HG02885 (cell line): ENCODE data around the gene LRRC4C.
A peak's percentile ranks its signal among the peaks of the same experiment; 100 is the strongest.

Source experiments
- ATAC-seq: cut with Tn5 transposase; IDR thresholded peaks from one replicate; pipeline ENCODE4 v1.9.1; 2021; ENCODE audit warnings: mild to moderate bottlenecking; ENCODE audit not compliant: unreplicated experiment, poor library complexity

LRRC4C gene

DNA sequence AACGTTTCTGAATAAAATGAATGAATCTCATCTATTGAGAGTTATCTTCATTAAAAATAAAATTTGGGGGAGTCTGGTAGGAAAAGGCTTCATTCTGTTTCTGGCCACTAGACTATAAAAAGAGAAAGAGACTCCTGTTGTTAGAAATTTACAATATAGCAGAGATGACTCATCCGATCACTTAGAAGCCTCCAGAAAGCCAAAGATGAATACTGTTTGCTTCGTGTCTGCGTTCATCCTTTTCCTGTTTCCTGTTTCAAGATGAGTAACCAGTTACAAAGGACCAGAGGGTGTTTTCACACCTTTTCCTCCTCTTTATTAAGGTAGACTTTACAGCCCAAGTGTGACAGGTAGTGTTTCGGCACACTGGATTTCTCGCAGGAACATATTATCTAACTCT, 1120.7 kb downstream of the LRRC4C start:
- no peak for ATAC-seq

DNA sequence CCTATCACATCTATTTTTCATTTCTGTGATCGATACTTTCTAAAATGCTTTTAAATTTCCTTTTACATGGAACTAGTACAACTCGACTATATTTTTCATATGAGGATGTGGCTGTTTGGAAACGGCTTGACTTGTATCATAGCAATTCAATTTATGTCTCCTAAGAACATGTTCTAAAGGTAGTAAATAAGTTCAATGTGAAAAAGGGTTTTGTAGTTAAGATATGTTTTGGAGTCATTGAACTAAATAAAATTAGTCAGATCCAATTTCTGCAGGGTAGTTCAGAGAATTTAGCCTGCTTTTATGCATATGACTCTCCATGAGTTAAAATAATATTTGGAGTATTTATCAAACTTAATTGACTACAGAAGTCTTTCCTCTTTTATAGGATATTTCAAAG, 1121.4 kb downstream of the LRRC4C start:
- no peak for ATAC-seq

DNA sequence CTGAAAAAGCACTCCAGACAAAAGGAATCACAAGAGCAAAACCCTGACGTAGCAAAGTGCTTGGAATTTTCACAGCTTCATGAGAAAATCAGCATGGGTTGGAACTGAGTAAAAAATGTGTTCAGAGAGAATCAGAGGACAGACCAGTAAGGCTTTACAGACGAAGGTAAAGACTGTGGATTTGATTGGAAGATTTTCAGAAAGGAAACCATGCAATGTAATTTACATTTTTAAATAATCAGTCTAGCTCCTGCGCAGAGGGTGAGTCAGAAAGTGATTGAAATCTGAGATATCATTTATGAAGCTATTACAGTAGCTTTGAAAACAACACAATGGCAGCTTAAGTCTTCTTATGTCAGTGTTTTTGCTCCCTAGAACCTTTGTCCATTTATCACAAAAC, 1122.3 kb downstream of the LRRC4C start:
- ATAC-seq: no peak

DNA sequence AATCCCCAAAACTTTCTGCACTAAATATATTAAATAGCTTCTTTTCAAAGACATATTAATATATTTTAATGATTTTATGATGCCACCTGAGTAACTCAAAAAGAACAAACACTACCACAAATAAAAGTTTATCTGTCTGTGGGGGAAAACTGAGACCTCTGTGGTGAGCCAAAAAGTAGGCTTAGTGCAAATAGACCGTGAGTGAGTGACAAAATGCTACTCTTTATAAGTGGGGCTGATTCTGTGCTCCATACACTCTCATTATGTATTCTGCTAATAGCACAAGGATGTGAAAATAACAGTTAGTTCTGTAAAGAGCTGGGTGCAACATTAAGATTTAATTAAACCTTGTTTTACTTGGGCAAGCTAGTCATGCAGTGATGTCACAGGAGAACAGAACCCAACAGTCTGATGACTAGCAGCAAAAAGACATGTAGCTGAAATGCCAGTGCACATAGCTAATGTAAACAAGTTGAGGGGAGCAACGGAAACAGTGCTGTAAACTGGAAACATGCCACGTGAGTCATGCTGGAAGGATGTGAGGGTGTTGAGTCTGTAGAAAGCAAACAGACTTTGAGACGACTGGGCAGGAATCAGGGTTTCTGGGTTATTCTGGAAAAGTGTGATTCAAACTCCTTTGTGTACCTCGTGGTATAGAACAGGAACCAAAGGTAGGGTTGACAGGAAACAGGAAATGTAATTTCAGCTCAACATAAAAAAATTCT, 1130.4 kb downstream of the LRRC4C start:
- ATAC-seq: no peak

DNA sequence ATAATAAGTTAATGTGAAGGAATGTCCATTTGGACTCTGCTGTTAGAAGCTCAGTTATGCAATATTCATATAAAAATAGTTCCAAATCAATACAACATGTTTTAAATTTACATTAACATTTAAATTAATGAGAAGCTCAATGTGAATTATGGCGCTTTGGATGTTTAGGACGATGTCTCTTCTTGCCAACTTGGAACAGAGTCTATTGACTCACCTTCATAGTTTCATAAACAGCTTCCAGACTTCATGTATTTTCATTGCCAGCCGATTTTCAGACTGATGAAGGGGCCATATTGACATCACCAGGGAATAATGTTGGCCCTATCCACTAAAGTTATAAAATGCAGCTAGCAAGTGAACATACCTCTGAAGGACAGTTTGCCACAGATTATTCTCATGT, 1136.2 kb downstream of the LRRC4C start:
- no peak for ATAC-seq

DNA sequence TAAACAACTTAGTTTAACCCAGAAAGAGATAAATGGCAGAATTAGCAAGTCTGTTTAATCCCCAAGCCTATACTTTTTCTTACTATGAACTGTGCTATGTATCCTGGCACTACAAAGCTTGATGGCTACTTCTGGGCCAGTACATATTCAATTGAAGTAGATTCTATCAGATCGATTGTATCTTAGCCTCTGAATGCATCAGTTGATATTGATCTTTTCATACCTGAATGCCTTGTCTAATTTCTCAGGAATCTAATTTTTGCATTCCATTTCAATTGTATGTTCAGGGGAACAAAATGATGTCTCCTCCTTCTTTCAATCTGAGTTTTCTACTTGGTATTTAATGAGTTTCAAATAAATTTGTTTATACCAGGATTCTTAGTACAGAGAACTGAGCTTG, 1137.9 kb downstream of the LRRC4C start:
- no peak for ATAC-seq

DNA sequence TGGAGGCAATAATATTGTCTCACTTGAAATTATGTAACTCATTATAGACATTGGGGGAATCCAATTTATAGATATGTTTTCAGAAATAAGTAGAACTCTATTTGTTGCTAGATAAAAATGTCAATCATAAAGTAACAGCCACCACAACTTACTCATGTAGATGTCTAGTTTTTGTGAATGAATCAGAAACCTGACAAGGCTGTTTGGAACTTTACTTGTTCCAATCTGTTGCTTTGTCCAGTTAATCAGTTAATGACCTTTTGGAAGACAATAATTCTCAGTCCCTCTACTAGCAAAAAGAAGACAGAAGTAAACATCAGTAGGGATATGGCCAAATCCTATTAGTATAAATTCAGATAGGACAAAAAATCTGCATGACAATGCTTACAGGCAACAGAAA, 1143.3 kb downstream of the LRRC4C start:
- no peak for ATAC-seq

DNA sequence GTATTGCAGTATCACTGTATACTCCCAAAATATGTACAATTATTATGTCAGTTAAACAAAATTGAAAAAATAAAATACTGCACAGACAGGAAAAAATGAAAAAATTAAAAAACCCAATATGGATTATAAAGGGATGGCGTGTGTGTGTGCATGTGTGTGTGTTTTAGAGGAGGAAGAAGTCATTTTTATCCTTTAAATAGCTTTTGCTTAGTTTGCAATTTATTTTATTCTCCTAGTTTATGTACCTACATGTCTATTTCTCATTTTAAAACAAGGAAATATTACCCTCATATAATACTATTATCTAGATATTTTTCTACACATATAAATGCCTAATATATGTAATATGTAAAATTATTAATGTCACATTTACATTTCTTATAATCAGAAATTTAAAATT, 1144.3 kb downstream of the LRRC4C start:
- ATAC-seq: no peak

DNA sequence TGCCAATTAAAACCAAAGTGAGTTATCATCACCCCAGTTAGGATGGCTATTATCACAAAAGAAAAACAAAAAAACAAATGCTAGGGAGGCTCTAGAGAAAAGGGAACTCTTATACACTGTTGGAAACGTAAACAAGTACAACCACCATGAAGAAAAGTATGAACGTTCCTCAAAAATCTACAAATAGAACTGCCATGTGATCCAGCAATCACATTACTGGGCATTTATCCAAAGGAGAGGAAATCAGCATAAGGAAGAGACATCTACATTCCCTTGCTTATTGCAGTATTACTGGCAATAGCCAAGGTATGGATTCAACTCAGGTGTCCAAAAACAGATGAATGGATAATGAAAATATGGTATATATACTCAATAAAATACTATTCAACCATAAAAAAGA, 1145.1 kb downstream of the LRRC4C start:
- ATAC-seq: no peak

DNA sequence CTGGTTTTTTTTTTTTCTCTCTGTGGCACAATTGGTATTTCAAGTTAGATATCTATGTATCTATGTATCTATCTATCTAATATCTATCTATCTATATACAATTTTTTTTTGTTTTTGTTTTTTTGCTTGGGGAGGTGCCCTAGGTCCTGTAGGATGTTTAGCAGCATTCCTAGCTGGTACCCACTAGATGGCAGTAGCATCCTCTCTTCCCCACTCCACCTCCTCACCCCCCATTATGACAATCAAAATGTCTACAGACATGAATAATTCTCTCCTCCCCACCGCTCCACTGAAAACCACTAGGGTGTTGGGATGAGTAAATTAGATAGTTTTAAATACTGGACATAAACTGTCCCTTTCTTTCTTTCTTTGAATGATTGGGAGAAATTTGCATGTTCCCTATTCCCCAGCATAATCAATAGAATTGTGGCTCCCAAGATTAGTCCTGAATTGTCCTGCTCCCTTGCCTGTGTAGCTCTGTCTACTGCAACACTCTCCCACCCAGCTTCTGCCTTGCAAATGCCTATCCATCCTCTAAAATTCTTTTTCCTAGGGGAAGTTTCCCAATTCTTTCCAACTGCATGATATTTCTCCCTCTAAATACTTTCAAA, 1152.4 kb downstream of the LRRC4C start:
- ATAC-seq: peak; percentile 89

DNA sequence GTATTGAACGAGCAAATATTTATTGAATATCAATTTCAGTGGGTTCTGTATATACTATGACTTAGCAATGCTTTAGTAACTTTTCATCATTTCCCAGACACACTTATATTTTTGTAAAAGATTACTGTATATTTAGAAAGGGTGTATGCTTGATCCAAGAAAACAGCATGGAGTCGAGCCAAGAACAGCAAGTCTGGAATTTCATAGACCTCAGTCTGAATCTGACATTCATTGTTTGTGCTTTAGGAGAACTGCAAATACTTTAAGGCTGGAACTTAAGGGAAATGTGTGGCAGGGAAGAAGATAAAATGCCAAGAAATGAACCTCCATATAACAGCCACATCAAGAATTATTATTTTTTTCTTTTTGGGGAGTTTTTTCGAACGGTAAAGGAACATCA, 1156.8 kb downstream of the LRRC4C start:
- no peak for ATAC-seq

DNA sequence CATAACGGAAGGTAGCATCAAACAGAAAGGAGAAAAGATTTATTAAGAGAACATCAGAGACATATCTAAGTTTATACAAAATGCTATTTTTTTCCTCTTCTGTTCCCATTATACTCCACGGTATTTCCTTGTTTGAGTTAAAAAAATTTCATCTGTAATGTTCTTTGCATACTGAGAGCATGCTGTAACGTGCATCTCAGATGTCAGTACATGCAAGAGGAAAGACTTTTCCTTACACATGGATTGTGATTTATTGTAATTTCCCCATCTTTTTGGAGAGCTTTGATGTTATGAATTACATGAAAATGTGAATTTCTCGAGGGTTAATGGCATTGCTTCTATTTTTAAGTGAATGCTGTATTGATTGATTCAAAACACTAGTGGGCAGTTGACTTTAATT, 1164.0 kb downstream of the LRRC4C start:
- no peak for ATAC-seq

DNA sequence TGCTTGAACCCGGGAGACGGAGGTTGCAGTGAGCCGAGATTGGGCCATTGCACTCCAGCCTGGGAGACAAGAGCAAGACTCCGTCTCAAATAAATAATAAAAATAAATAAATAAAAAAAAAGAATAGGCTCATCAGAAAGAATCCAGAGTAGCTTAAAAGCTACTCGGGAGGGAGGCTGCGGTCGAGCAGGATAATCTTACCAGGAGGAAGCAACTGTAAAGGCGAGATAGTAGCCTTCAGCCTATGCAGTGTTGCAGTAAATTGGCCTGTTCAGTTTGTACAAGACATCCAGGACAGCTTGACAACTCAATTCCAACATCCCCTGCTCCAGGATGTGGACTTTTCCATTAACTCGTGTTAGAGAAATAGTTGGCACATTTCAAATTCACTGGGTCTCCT, 1164.7 kb downstream of the LRRC4C start:
- ATAC-seq: no peak

DNA sequence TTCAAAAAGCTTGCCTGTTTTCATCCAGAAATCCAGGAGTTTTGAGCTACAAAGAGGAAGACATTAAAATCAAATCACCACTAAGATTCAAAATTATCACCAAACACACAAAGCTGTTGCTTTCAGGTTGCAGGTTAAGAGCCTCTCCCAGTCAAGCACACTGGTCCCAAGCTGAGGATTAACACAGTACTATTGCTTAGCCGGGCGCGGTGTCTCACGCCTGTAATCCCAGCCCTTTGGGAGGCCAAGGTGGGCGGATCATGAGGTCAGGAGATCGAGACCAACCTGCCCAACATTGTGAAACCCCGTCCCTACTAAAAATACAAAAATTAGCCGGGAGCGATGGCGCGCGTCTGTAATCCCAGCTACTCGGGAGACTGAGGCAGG, 1165.1 kb downstream of the LRRC4C start:
- ATAC-seq: peak; percentile 26

DNA sequence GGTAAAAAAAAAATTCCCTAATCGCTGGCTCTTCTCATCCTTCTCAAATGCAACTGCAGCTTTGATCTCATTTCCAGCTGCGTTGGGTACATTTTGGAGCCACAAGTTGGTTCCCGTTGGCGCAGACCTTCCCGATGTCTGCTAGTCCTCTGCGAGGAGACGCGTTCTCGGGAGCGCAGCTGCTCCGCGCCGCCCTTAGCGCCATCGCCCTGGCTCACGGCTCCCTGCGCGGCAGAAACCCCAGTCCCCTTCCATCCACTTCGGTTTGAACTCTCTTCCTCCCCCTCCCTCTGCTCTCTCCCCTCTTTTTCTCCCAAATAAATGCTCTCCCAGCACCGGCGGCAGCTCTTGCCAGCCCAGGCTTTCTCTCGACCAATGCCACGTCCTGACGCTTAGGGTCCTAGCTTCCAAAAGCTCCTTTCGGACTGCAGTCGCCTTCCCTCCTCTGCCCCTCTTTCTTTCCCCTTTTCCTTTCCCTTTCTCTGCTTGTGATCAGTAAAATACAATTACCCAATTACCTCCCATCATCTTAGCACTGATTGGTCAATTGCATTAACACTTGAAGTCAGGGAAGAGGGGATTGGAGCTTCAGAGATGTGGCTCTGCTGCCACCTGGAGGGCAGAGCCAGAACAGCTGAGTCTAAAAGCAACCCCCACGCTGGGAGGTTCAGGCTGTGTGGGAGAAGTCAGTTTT, 1165.7 kb downstream of the LRRC4C start:
- peak; percentile 97 for ATAC-seq

DNA sequence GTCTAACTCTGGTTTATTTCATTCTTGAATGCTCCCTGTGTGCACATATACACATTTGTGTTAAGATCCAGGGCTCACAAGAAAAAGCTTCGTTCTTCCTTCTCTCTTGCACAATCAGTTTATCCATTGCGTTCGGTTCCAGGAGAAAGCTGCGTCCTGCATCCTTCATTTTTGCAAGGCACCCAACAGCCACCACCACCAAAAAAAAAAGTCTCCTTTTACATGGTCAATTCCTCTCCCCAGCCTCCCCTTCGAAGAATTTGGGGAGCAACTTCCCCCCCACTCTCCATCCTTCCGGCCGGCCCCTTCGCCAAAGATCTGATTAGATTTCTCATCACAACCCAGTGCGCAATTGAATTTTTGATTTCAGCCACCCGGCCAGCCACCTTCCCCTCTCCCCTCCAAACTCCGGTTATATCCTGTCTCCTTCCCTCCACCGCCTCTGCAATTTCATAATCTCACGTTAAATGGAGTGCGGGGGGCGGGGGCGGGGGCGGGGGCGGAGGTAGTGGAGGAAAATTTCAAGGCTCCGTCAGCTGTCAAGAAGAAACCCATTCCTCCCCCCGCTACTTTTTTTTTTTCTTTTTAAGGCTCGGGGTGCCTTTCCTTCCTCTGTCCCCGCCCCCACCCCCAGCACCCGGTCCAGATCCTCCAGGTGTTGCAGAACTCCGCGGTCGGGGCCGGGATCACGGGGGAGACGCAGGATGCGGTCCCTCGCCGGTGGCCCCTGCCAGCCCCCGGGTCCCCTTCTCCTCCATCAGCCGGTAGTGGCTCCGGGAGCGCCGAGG, 1166.5 kb downstream of the LRRC4C start:
- no peak for ATAC-seq

DNA sequence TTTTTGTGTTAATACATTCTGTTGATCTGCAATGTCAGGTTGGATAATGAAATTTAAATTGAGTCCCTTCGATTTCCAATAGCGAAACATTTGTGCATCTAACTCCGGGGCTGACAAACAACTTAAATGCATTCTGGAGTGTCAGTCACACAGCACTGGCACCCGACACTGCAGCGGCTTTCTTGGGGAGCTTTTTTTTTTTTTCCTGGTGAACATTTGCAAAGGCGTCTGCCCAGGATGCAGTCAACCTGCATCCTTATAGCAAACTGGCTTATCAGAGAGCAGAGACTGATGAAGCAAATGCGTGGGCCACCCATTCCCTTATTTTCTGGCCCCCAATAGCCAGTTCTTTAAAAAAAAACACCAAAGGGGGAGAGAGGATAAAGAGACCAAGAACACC, 1167.7 kb downstream of the LRRC4C start:
- ATAC-seq: no peak

DNA sequence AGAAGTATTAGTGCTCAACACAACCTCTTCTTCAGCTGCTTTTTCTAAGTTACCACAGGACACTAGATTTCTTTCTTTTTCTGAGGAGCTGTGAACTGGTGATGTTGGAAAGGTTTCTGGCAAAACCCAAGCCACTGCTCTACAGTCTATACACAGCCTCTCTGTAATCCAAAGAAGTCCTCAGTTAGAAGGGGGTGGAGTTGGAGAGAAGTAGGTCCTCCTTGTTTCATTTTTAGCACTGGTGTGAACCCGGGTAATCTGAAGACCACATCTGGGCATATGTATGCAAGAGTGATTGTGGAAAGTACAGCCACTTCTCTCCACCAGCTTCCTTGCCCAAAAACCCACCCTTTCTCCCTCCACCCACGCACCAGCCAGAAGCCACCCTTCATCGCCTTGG, 1168.1 kb downstream of the LRRC4C start:
- ATAC-seq: no peak

DNA sequence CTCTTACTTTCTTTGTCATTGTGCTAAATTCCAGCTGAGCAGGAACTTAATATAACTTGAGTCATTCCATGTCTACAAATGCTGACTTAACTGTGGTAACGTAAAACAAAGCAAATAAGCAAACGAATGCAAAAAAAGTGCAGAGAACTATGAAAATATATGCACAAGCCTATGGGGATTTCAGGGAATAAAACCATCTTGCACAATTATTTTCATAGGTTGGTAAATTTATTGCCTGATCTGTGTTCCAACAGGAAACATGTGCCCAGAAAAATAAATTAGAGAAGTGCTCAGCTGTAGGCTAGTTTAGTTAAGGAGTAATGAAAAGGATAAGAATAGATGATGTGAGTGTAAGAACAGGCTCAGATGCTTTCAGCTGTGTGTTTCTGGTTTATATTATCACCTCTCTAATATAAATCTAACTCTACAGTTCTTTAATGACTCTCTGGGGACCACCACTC, 1169.3 kb downstream of the LRRC4C start:
- no peak for ATAC-seq

DNA sequence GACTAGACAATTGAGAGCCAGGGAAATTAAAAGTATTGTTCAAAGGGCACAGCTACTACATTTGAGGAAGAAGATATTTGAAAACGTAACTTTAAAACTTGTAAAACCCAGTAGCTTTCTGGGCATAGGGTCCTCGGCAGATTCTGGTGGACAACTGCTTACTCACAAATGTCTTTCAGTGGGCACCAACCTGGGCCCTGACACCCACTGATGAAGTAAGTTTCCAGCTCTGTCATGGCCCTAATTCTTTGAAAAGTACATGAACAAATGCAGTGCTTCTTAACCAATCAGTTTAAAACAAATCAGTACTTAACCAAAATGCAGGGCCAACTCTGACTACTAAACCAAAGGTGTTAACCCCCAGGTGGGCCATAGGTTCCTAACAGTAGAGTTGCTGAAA, 1170.1 kb downstream of the LRRC4C start:
- ATAC-seq: no peak
